D721Med (cell line): ENCODE data around the gene LDLRAD3.

ENCODE experiments used
- DNase-seq: peaks from one replicate; pipeline ENCODE4 v3.0.0; 2011; ENCODE audit warnings: low spot score; ENCODE audit not compliant: insufficient read length
- FAIRE-seq: peaks from 2 replicates; lab custom pipeline; 2011; peaks lifted over from hg19 to GRCh38; lab: Jason Lieb, UNC
- CTCF ChIP-seq: IDR thresholded peaks from 2 replicates; pipeline ENCODE4 v1.5.1; 2012; ENCODE audit warnings: mild to moderate bottlenecking, control low read depth; ENCODE audit not compliant: insufficient read depth; ENCODE audit errors: missing control alignments

Gene LDLRAD3

GRCh38 chr11:36024716-36025115 lies 80.9 kb downstream of the LDLRAD3 start:
- no peak for DNase-seq
- no peak for FAIRE-seq
- TF ChIP-seq CTCF: no peak

GRCh38 chr11:36026315-36026968 lies 82.6 kb downstream of the LDLRAD3 start:
- FAIRE-seq (no peak), DNase-seq (no peak)
- no peak for TF ChIP-seq CTCF

- TF ChIP-seq CTCF: no peak
- DNase-seq (no peak), FAIRE-seq (no peak)
Observed at GRCh38 chr11:36027731-36028130, 83.9 kb downstream of the LDLRAD3 start.

GRCh38 chr11:36029616-36030015 lies 85.8 kb downstream of the LDLRAD3 start:
- TF ChIP-seq CTCF: no peak
- no peak for FAIRE-seq

GRCh38 chr11:36030731-36031281 lies 86.9 kb downstream of the LDLRAD3 start:
- TF ChIP-seq CTCF: no peak
- FAIRE-seq (no peak), DNase-seq (no peak)

More at GRCh38 chr11:36029616-36030015, 85.8 kb downstream of the LDLRAD3 start:
- no peak for DNase-seq

GRCh38 chr11:36033082-36033751 lies 89.4 kb downstream of the LDLRAD3 start:
- no peak for TF ChIP-seq CTCF
- no peak for DNase-seq
- no peak for FAIRE-seq

GRCh38 chr11:36033936-36034335 lies 90.1 kb downstream of the LDLRAD3 start:
- no peak for TF ChIP-seq CTCF
- no peak for FAIRE-seq
- no peak for DNase-seq
